Activated T-helper 17 cell treated with anti-CD3 and anti-CD28 coated beads, Interleukin-2, amount 50 U/mL, for 72 hours (primary cell): ENCODE data around the gene LY9. TPM values are rescaled to one million over a fixed set of nuclear protein-coding genes. Genes with fewer than 3 reads are reported as not detected.

Experiments used
- ATAC-seq: fragments of 150-1000 bp; cut with Tn5 transposase; replicated peaks from 2 replicates; pipeline ENCODE4 v1.10.0; 2021; ENCODE audit warnings: mild to moderate bottlenecking, moderate library complexity
- H3K27ac Mint-ChIP-seq: one replicate; pipeline ENCODE4 v1.8.0; 2022; ENCODE audit warnings: mixed read lengths
- H3K27me3 Mint-ChIP-seq: one replicate; pipeline ENCODE4 v1.8.0; 2022; ENCODE audit warnings: mixed read lengths
- H3K36me3 Mint-ChIP-seq: one replicate; pipeline ENCODE4 v1.8.0; 2022; ENCODE audit warnings: low read depth, mild to moderate bottlenecking, mixed read lengths
- H3K4me1 Mint-ChIP-seq: one replicate; pipeline ENCODE4 v1.8.0; 2022; ENCODE audit warnings: mixed read lengths
- H3K4me3 Mint-ChIP-seq: one replicate; pipeline ENCODE4 v1.8.0; 2022; ENCODE audit warnings: mild to moderate bottlenecking, mixed read lengths
- H3K9me3 Mint-ChIP-seq: one replicate; pipeline ENCODE4 v1.8.0; 2022; ENCODE audit warnings: mixed read lengths
- total RNA-seq, 2 donors: library from RNA; stranded (reverse); gene quantifications; one replicate each; pipeline ENCODE4 v1.2.3, GENCODE V29; 2022

The LY9 gene
- total RNA-seq, 2 donors from 2014 or later = 1.9 to 3.2 TPM

- ATAC-seq = no peak
- H3K27ac Mint-ChIP-seq = no peak overlapping the region
- peaks cover 3% of the 10 kb centered on the region for H3K9me3 Mint-ChIP-seq
- H3K4me1 Mint-ChIP-seq = peaks cover 67% of the 10 kb centered on the region
- H3K27me3 Mint-ChIP-seq = no peaks in the 10 kb centered on the region
- H3K36me3 Mint-ChIP-seq = peaks cover 45% of the 10 kb centered on the region
- H3K4me3 Mint-ChIP-seq = peak overlapping the region; percentile 83
Measured at GRCh38 chr1:160801836-160802580, 6.0 kb downstream of the LY9 start.

GRCh38 chr1:160806109-160806665, 10.2 kb downstream of the LY9 start:
- H3K4me1 Mint-ChIP-seq = peaks cover 37% of the 10 kb centered on the region
- ATAC-seq = peak; percentile 81
- peaks cover 3% of the 10 kb centered on the region for H3K9me3 Mint-ChIP-seq
- peak overlapping the region; percentile 41 for H3K4me3 Mint-ChIP-seq
- peaks cover 49% of the 10 kb centered on the region for H3K36me3 Mint-ChIP-seq
- H3K27ac Mint-ChIP-seq = peak overlapping the region; percentile 73
- no peaks in the 10 kb centered on the region for H3K27me3 Mint-ChIP-seq

GRCh38 chr1:160806784-160807183, 10.8 kb downstream of the LY9 start:
- Mint-ChIP-seq H3K36me3 (peaks cover 50% of the 10 kb centered on the region), H3K4me3 (peak overlapping the region; percentile 41), H3K27ac (peak overlapping the region; percentile 73), H3K27me3 (no peaks in the 10 kb centered on the region), H3K9me3 (peaks cover 3% of the 10 kb centered on the region), H3K4me1 (peaks cover 38% of the 10 kb centered on the region)
- ATAC-seq = no peak

GRCh38 chr1:160807247-160807646, 11.3 kb downstream of the LY9 start:
- peaks cover 3% of the 10 kb centered on the region for H3K9me3 Mint-ChIP-seq
- peak overlapping the region; percentile 73 for H3K27ac Mint-ChIP-seq
- peak; percentile 82 for ATAC-seq
- H3K4me3 Mint-ChIP-seq = peak overlapping the region; percentile 41
- H3K36me3 Mint-ChIP-seq = peaks cover 55% of the 10 kb centered on the region
- H3K27me3 Mint-ChIP-seq = no peaks in the 10 kb centered on the region
- H3K4me1 Mint-ChIP-seq = peaks cover 42% of the 10 kb centered on the region

- Mint-ChIP-seq H3K27ac (peak overlapping the region; percentile 73), H3K9me3 (peaks cover 3% of the 10 kb centered on the region), H3K4me1 (peaks cover 45% of the 10 kb centered on the region), H3K36me3 (peaks cover 55% of the 10 kb centered on the region), H3K4me3 (peak overlapping the region; percentile 41), H3K27me3 (no peaks in the 10 kb centered on the region)
- no peak for ATAC-seq
Measured at GRCh38 chr1:160807738-160808137, 11.8 kb downstream of the LY9 start.

GRCh38 chr1:160808289-160808688, 12.3 kb downstream of the LY9 start:
- H3K27ac Mint-ChIP-seq = no peak overlapping the region
- no peak overlapping the region for H3K4me3 Mint-ChIP-seq
- ATAC-seq = no peak
- no peaks in the 10 kb centered on the region for H3K27me3 Mint-ChIP-seq
- H3K36me3 Mint-ChIP-seq = peaks cover 55% of the 10 kb centered on the region
- H3K4me1 Mint-ChIP-seq = peaks cover 50% of the 10 kb centered on the region
- H3K9me3 Mint-ChIP-seq = peaks cover 3% of the 10 kb centered on the region

- no peak overlapping the region for H3K4me3 Mint-ChIP-seq
- H3K9me3 Mint-ChIP-seq = peaks cover 2% of the 10 kb centered on the region
- no peaks in the 10 kb centered on the region for H3K27me3 Mint-ChIP-seq
- H3K27ac Mint-ChIP-seq = no peak overlapping the region
- H3K4me1 Mint-ChIP-seq = peaks cover 37% of the 10 kb centered on the region
- ATAC-seq = no peak
- peaks cover 51% of the 10 kb centered on the region for H3K36me3 Mint-ChIP-seq
Measured at GRCh38 chr1:160810486-160810885, 14.5 kb downstream of the LY9 start.

- Mint-ChIP-seq H3K27me3 (no peaks in the 10 kb centered on the region), H3K27ac (peak overlapping the region; percentile 32), H3K4me3 (no peak overlapping the region), H3K9me3 (no peaks in the 10 kb centered on the region), H3K4me1 (peaks cover 33% of the 10 kb centered on the region), H3K36me3 (peaks cover 53% of the 10 kb centered on the region)
- no peak for ATAC-seq
Measured at GRCh38 chr1:160811147-160811546, 15.2 kb downstream of the LY9 start.

- Mint-ChIP-seq H3K4me3 (no peak overlapping the region), H3K27me3 (no peaks in the 10 kb centered on the region), H3K4me1 (peaks cover 21% of the 10 kb centered on the region), H3K27ac (no peak overlapping the region), H3K36me3 (peaks cover 60% of the 10 kb centered on the region), H3K9me3 (no peaks in the 10 kb centered on the region)
- peak; percentile 100 for ATAC-seq
Measured at GRCh38 chr1:160813215-160813614, 17.2 kb downstream of the LY9 start.

- no peaks in the 10 kb centered on the region for H3K9me3 Mint-ChIP-seq
- peaks cover 21% of the 10 kb centered on the region for H3K4me1 Mint-ChIP-seq
- no peak overlapping the region for H3K4me3 Mint-ChIP-seq
- peaks cover 67% of the 10 kb centered on the region for H3K36me3 Mint-ChIP-seq
- H3K27me3 Mint-ChIP-seq = no peaks in the 10 kb centered on the region
- no peak for ATAC-seq
- H3K27ac Mint-ChIP-seq = peak overlapping the region; percentile 77
Measured at GRCh38 chr1:160814316-160814715, 18.3 kb downstream of the LY9 start.

- Mint-ChIP-seq H3K4me1 (peaks cover 21% of the 10 kb centered on the region), H3K36me3 (peaks cover 70% of the 10 kb centered on the region), H3K9me3 (no peaks in the 10 kb centered on the region), H3K27ac (no peak overlapping the region), H3K27me3 (no peaks in the 10 kb centered on the region), H3K4me3 (no peak overlapping the region)
- ATAC-seq = no peak
Measured at GRCh38 chr1:160814856-160815255, 18.9 kb downstream of the LY9 start.

- H3K27me3 Mint-ChIP-seq = no peaks in the 10 kb centered on the region
- ATAC-seq = no peak
- H3K4me1 Mint-ChIP-seq = no peaks in the 10 kb centered on the region
- no peak overlapping the region for H3K27ac Mint-ChIP-seq
- no peak overlapping the region for H3K4me3 Mint-ChIP-seq
- peaks cover 40% of the 10 kb centered on the region for H3K36me3 Mint-ChIP-seq
- H3K9me3 Mint-ChIP-seq = no peaks in the 10 kb centered on the region
Measured at GRCh38 chr1:160818207-160818937, 22.4 kb downstream of the LY9 start.

GRCh38 chr1:160819186-160819585, 23.2 kb downstream of the LY9 start:
- H3K36me3 Mint-ChIP-seq = peaks cover 32% of the 10 kb centered on the region
- H3K27ac Mint-ChIP-seq = peak overlapping the region; percentile 67
- no peaks in the 10 kb centered on the region for H3K9me3 Mint-ChIP-seq
- no peak overlapping the region for H3K4me3 Mint-ChIP-seq
- no peaks in the 10 kb centered on the region for H3K27me3 Mint-ChIP-seq
- no peaks in the 10 kb centered on the region for H3K4me1 Mint-ChIP-seq
- no peak for ATAC-seq

GRCh38 chr1:160821627-160822026, 25.7 kb downstream of the LY9 start:
- Mint-ChIP-seq H3K9me3 (no peaks in the 10 kb centered on the region), H3K27me3 (no peaks in the 10 kb centered on the region), H3K4me1 (no peaks in the 10 kb centered on the region), H3K27ac (no peak overlapping the region), H3K36me3 (peaks cover 25% of the 10 kb centered on the region), H3K4me3 (no peak overlapping the region)
- no peak for ATAC-seq

- no peaks in the 10 kb centered on the region for H3K9me3 Mint-ChIP-seq
- no peak overlapping the region for H3K4me3 Mint-ChIP-seq
- no peaks in the 10 kb centered on the region for H3K27me3 Mint-ChIP-seq
- peak overlapping the region; percentile 49 for H3K27ac Mint-ChIP-seq
- H3K36me3 Mint-ChIP-seq = peaks cover 34% of the 10 kb centered on the region
- no peaks in the 10 kb centered on the region for H3K4me1 Mint-ChIP-seq
- no peak for ATAC-seq
Measured at GRCh38 chr1:160823296-160823695, 27.3 kb downstream of the LY9 start.
